SH-SY5Y (cell line): ENCODE data around the gene RELN.

ENCODE experiments used
- GATA2 ChIP-seq: IDR thresholded peaks from 2 replicates; pipeline ENCODE4 v1.6.1; 2011; ENCODE audit warnings: mild to moderate bottlenecking, low read depth, low read length
- GATA3 ChIP-seq: IDR thresholded peaks from 2 replicates; pipeline ENCODE4 v1.6.1; 2011; ENCODE audit warnings: low read depth, mild to moderate bottlenecking, low read length, moderate library complexity

The RELN gene

GRCh38 chr7:103569621-103570305 is 419.7 kb downstream of the RELN start:
- TF ChIP-seq GATA3 (no peak), GATA2 (no peak)

DNA sequence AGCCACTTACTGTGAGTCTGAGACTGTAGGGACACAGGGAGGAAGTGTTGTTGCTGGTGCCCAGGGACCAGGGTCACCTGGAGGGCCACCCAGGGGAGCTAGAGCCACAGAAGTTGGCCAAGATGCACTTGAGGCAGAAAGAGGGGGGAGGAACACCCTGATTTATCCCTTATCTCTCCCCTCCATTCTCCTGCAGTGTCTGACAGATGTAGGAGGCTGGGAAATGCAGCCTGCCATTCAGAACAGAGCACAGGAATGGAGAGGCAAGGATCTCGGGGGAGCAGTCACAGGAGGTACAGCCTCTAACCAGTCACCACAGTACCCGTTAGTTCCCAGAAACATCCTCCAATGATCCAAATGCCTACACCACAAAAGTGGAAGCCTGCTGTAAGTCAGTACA is 425.0 kb downstream of the RELN start:
- TF ChIP-seq GATA2, result no peak
- no peak for TF ChIP-seq GATA3

DNA sequence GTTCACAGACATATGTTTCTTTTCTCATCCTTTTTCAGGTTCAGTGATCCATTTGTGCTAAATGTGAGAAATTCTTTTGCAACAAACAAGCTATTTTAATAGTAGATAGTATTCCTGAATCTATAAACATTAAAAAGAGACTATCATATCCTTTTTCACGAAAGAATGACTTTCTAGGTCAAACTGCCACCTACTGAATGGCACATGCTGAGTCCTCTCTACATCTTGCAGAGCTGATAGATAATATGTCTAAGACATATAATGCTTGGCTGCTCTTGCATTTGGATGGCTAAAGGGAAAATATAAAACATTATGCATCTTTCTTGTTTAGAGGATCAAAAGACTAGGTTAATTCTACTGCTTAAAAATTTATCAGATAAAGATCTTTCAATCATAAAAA is 429.3 kb downstream of the RELN start:
- no peak for TF ChIP-seq GATA2
- no peak for TF ChIP-seq GATA3

DNA sequence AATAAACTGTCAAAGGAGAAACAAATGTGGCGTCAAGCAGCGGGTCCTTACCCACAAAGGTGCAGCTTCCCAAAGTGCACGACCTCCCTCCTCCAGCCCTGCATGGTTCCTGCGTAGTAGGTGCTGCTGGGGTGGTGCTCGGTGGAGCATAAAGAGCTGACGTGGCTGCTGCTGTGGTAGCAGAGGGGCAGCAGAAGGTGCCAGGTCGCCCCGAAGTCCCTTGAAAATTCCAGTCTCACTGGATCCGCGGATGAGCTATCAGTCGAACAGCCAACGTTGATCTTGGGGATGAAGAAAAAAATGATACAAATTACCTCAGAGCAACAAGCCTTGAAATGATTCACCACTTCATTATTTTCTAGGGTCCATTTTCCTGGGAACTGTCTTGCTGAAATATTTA is 438.4 kb downstream of the RELN start:
- TF ChIP-seq GATA3, result no peak
- no peak for TF ChIP-seq GATA2

DNA sequence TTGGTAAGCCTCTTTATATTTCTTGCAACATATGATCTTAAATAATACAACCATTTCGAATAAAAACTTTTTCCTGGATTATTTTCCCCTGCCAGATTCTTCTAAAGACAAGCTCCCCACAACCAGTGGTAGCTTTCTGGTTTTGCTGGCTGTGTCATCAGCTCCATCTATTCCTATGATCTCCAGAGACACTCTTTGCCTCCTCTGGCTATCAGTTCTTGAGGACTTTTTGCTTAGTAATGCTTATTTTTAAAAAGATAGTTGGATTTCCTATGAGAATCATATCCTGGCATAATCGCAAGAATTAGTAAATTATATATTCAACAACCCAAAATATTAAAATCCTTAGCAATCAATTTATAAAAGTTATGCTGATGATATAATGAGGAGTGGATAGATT is 439.7 kb downstream of the RELN start:
- TF ChIP-seq GATA2 (no peak), GATA3 (no peak)

GRCh38 chr7:103547451-103548284 is 441.8 kb downstream of the RELN start:
- TF ChIP-seq GATA2, result no peak

DNA sequence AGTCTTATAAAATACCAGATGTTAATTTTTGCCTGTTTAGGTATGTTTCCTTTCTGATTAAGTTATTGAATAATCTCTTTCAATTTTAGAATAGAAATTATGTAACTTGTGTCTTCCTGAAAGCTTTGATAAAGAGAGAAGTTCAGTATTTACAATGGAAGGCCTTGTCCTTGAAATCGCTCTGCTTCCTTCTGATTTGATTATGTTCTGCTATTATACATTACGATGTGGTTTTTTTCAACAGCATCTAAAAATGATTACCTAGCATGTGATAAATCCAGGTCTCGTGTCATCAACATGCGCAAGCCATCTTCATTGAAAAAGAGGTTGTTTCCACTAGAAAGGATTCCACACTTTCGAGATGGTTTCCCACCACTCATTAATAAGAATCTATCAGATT is 447.0 kb downstream of the RELN start:
- TF ChIP-seq GATA3 (no peak), GATA2 (no peak)

GRCh38 chr7:103541947-103542346 is 447.5 kb downstream of the RELN start:
- TF ChIP-seq GATA3 (no peak), GATA2 (no peak)

DNA sequence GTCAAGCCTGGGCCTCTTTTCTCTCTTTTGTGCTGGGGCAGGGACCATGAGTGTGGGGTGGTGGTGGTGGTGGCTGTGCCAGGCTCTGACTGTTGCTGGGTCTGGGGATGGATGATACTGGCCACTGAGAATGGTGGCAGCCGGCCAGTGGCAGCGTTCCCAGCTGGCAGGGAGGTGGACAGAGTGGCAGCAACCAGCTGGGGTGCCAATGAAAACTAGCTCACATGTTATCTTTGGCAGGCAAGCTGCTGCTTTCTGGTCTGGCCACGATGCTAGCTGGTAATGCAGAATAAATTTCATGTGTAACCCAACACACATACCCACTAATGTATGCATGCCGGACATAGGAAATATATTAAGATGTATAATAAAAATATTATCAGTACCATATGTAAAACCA is 448.4 kb downstream of the RELN start:
- TF ChIP-seq GATA3 (no peak), GATA2 (no peak)

DNA sequence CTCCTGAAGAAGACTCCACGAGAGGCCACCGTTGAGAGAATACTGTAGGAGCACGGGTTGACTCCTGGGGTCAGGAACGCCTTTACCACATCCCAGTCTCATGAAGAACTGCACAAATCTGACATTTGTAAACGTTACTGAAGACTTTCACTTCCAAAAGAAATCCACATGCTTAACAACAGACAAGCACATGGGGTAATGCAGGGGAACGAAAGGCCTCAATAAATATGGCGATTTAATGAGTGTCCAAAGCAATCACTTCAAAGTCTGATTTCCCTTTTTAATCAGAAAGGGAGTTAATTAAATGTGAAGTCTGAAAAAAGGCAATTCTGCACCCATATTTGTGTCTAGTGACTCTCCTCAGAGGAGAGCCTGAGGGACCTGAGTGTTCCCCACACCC is 449.1 kb downstream of the RELN start:
- TF ChIP-seq GATA3, result no peak
- no peak for TF ChIP-seq GATA2

DNA sequence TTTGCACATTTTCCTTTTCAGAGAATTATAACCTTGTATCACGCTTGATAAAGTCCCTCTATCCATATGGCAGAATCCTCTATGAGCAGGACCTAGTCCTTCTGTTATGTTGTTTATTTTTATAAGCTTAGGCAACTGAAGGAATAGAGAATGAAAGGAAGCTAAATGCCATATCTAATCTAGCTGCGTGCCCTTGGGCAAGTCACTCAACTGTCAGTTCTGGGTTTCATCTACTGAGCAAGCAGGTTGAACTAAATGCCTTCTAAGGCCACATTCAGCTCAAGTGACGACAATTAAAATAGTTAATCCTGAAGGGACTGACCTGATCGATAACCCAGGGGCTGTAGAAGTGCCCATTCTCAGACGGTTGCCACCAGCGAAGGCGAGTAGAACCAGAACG is 449.6 kb downstream of the RELN start:
- TF ChIP-seq GATA2, result no peak
- TF ChIP-seq GATA3, result no peak

- TF ChIP-seq GATA2 (no peak), GATA3 (no peak)
Measured at GRCh38 chr7:103538964-103539709, 450.3 kb downstream of the RELN start.

GRCh38 chr7:103533761-103534160 is 455.7 kb downstream of the RELN start:
- TF ChIP-seq GATA3, result no peak
- TF ChIP-seq GATA2, result no peak

DNA sequence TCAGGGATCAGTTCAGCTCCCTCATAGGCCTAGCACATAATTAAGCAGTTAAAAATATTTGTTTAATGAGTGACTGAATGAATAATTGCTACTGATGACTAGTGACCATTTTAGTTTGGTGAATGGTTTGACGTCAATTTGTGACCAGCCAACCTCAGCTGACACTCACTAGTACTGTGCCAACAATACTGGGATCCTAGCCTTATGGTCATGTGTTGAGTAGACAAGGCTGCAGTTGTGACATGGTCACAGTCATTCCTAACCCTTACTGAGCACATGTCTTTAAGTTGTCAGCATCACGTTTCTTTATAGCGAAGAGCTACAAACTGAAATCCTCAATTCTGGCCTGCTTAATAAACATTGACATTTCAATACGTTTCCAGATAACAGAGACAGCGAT is 456.5 kb downstream of the RELN start:
- TF ChIP-seq GATA2 (no peak), GATA3 (no peak)

DNA sequence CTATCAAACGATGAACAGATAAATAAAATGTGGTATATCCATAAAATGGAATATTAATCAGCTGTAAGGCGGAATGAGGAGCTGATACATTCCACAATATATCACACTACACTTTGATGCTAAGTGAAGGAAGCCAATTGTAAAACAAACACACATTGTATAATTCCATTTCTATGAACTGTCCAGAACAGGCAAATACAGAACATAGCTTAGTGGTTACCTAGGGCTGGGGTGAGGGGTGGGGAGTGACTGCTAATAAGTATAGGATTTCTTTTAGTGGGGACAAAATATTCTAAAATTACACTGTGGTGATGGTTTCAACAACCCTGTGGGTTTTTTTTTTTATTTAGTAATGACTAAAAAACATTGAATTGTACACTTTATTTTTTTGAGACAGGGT is 461.3 kb downstream of the RELN start:
- TF ChIP-seq GATA2 (no peak), GATA3 (no peak)

- no peak for TF ChIP-seq GATA3
- no peak for TF ChIP-seq GATA2
Measured at GRCh38 chr7:103525937-103526336, 463.5 kb downstream of the RELN start.
